Endothelial cell (in vitro differentiated cells): Measurements from ENCODE around the gene MACROD2. TPM values are rescaled to one million over a fixed set of nuclear protein-coding genes. Genes with fewer than 3 reads are reported as not detected.

Experiments used
- DNase-seq: peaks from one replicate; pipeline ENCODE4 v3.0.0; 2021; ENCODE audit warnings: low spot score
- H3K27ac Mint-ChIP-seq: one replicate; pipeline ENCODE4 v1.8.0; 2021; ENCODE audit warnings: mixed read lengths, inconsistent platforms; ENCODE audit not compliant: unreplicated experiment
- H3K27me3 Mint-ChIP-seq: one replicate; pipeline ENCODE4 v1.8.0; 2021; ENCODE audit warnings: mild to moderate bottlenecking, moderate library complexity, mixed read lengths, inconsistent platforms; ENCODE audit not compliant: unreplicated experiment
- H3K36me3 Mint-ChIP-seq: one replicate; pipeline ENCODE4 v1.8.0; 2021; ENCODE audit warnings: mild to moderate bottlenecking, low read depth, mixed read lengths, inconsistent platforms; ENCODE audit not compliant: unreplicated experiment
- H3K4me1 Mint-ChIP-seq: one replicate; pipeline ENCODE4 v1.8.0; 2021; ENCODE audit warnings: mild to moderate bottlenecking, mixed read lengths, inconsistent platforms; ENCODE audit not compliant: unreplicated experiment
- H3K4me3 Mint-ChIP-seq: one replicate; pipeline ENCODE4 v1.8.0; 2021; ENCODE audit warnings: mild to moderate bottlenecking, mixed read lengths, inconsistent platforms; ENCODE audit not compliant: unreplicated experiment
- H3K9me3 Mint-ChIP-seq: one replicate; pipeline ENCODE4 v1.8.0; 2021; ENCODE audit warnings: mixed read lengths, inconsistent platforms; ENCODE audit not compliant: unreplicated experiment
- CTCF ChIP-seq: fragments of 200-600 bp; sonication (generic); IDR thresholded peaks from one replicate; pipeline ENCODE4 v1.5.0; 2021; ENCODE audit warnings: antibody characterized with exemption; ENCODE audit not compliant: unreplicated experiment
- total RNA-seq: library from RNA; stranded (reverse); fragmentation: NEBNext Ultra II Directional; extraction: Animal tissue kit (Norgen Biotek cat#: 25700); gene quantifications from one replicate; pipeline ENCODE4 v1.2.1, GENCODE V29; 2021; ENCODE audit not compliant: unreplicated experiment

MACROD2 gene
- total RNA-seq, 1 donor from 2014 or later = 6.4 TPM

GRCh38 chr20:14991023-14991422 is 995.7 kb downstream of the MACROD2 start:
- Mint-ChIP-seq H3K4me3 (no peak overlapping the region), H3K9me3 (no peaks in the 10 kb centered on the region), H3K36me3 (no peaks in the 10 kb centered on the region), H3K27me3 (no peaks in the 10 kb centered on the region), H3K4me1 (no peaks in the 10 kb centered on the region), H3K27ac (no peak overlapping the region)
- no peak for DNase-seq
- no peak for TF ChIP-seq CTCF

GRCh38 chr20:14992153-14992552 is 996.8 kb downstream of the MACROD2 start:
- Mint-ChIP-seq H3K9me3 (no peaks in the 10 kb centered on the region), H3K27ac (no peak overlapping the region), H3K4me1 (no peaks in the 10 kb centered on the region), H3K36me3 (no peaks in the 10 kb centered on the region), H3K4me3 (no peak overlapping the region), H3K27me3 (no peaks in the 10 kb centered on the region)
- no peak for DNase-seq
- no peak for TF ChIP-seq CTCF

GRCh38 chr20:14992961-14993360 is 997.6 kb downstream of the MACROD2 start:
- Mint-ChIP-seq H3K4me1 (no peaks in the 10 kb centered on the region), H3K27me3 (no peaks in the 10 kb centered on the region), H3K36me3 (no peaks in the 10 kb centered on the region), H3K27ac (no peak overlapping the region), H3K4me3 (no peak overlapping the region), H3K9me3 (no peaks in the 10 kb centered on the region)
- TF ChIP-seq CTCF = no peak
- no peak for DNase-seq

- Mint-ChIP-seq H3K9me3 (no peaks in the 10 kb centered on the region), H3K36me3 (no peaks in the 10 kb centered on the region), H3K4me3 (no peak overlapping the region), H3K4me1 (no peaks in the 10 kb centered on the region), H3K27me3 (no peaks in the 10 kb centered on the region), H3K27ac (no peak overlapping the region)
- TF ChIP-seq CTCF = no peak
- DNase-seq = no peak
Observed at GRCh38 chr20:14996883-14997672, 1001.8 kb downstream of the MACROD2 start.

GRCh38 chr20:14997791-14998190 is 1002.5 kb downstream of the MACROD2 start:
- H3K27me3 Mint-ChIP-seq = no peaks in the 10 kb centered on the region

More at GRCh38 chr20:14997791-14998190, 1002.5 kb downstream of the MACROD2 start:
- no peak for DNase-seq
- H3K36me3 Mint-ChIP-seq = no peaks in the 10 kb centered on the region
- no peak for TF ChIP-seq CTCF
- no peak overlapping the region for H3K4me3 Mint-ChIP-seq
- no peak overlapping the region for H3K27ac Mint-ChIP-seq
- no peaks in the 10 kb centered on the region for H3K9me3 Mint-ChIP-seq
- H3K4me1 Mint-ChIP-seq = no peaks in the 10 kb centered on the region
